ENCODE measurements around the gene KRT3.
A peak's percentile ranks its signal among the peaks of the same experiment; 100 is the strongest.

Gene KRT3

DNA sequence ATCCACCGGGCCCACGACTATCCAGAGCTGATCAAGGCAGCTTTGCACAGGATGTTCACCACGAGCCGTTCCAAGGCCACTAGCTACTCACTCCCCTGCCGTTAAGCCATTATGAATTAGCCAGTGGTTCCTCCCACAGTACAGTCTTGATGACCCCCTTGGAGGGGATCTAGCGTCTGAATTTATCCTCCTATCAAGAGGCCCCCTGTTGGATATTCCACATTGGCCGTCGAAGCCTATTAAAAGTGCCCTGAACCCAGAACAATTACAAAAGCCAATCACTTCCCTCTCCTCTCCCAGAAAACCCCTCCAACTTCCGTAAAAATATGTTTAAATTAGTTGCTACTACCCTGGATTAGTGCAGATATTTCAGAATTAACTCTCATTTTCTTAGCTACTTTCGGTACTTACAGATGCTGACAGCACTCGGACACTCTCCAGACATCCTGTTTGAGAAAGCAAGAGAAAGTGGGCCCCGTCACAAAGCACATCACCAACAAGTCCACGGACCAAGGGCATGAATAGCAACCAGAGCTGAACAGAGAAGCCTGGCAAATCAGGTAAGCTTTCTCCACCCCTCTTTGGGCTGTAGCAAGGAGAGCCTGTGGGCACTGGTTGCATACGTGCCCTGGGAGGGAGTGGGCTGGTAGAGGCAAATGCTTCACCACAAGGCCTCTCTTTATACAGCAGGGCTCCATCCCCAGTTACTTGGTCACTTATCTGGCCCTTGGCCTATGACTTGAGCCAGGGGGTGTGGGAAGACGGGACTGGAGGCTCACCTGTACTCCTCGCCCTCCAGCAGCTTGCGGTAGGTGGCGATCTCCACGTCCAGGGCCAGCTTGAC lies 5.3 kb downstream of the KRT3 start:
- DNase-seq, result no peak
- Histone ChIP-seq H3K27me3 (replicated peaks in 2 of 5; ENCODE audit: control insufficient read depth in 4 of 5, insufficient read depth in 5 of 5, low read length in 4 of 5) (peaks cover 2 to 44% (median 21%) of the 10 kb centered on the region in 5 experiments), H3K27ac (ENCODE audit: insufficient read depth in 1 of 2, low read depth in 1 of 2, low read length in 2 of 2, poor library complexity in 1 of 2, severe bottlenecking in 2 of 2) (no peak overlapping the region), H3K36me3 (ENCODE audit: control insufficient read depth in 4 of 4, insufficient read depth in 4 of 4, low read length in 3 of 4) (no peaks in the 10 kb centered on the region), H3K9me3 (ENCODE audit: control extremely low read depth in 1 of 5, control insufficient read depth in 4 of 5, insufficient read depth in 2 of 5, low read depth in 1 of 5, low read length in 4 of 5) (no peaks in the 10 kb centered on the region), H3K4me3 (ENCODE audit: control insufficient read depth in 1 of 7, extremely low read depth in 1 of 7, insufficient read depth in 4 of 7, low read depth in 2 of 7, low read length in 6 of 7) (no peak overlapping the region), H3K4me1 (ENCODE audit: control extremely low read depth in 1 of 4, control insufficient read depth in 4 of 4, insufficient read depth in 4 of 4, low read length in 3 of 4) (peaks cover 0 to 18% (median 2%) of the 10 kb centered on the region in 4 experiments)
- WGBS (ENCODE audit: insufficient coverage), result 82% methylated on average over 17 of the region's 19 CpGs
- ChIA-PET POLR2A (no interaction called here), CTCF (interaction anchor here (2.0 kb wide), 1 partner anchor 18 kb away, joined by 5 read pairs; no protein-coding TSS in a partner anchor)

DNA sequence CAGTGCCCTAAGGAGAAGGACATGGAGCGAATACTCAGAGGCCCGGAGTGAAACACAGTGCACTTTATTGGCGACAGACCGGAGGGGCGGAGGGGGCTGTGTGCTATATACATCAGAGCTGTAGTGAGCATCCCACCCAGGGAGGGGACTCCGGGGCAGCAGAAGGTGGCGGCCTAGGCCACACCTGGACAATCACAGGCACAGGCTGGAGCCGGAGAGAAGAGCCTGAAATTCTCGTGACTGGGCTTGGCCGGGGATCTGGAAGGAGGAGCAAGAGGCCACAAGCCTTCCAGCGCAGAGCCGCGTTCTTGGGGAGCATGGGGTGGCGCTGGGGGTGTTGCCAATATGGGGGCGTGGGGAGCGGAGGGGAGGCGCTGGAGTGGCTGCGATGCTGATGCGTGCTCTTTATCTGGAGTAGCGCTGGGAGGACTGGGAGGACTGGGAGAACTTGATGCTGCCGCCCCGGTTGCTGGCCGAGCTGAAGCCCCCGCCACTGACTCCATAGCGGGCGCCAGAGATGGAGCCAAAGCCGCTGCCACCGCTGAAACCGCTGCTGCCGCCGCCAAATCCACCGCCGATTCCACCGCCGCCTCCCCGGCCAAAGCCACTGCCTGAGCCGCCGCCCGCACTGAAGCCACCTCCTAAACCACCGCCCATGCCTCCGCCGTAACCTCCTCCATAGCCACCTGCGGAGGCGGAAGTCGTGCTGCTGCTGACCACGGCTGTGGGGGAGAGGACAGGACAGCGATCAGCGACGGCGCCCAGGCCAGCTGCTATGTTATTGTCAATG lies 6.1 kb downstream of the KRT3 start:
- ChIA-PET POLR2A (no interaction called here), CTCF (interaction anchor here (1.2 to 2.0 kb wide), 2 partner anchors 17 to 82 kb away, joined by 3 to 5 read pairs; no protein-coding TSS in a partner anchor)

DNA sequence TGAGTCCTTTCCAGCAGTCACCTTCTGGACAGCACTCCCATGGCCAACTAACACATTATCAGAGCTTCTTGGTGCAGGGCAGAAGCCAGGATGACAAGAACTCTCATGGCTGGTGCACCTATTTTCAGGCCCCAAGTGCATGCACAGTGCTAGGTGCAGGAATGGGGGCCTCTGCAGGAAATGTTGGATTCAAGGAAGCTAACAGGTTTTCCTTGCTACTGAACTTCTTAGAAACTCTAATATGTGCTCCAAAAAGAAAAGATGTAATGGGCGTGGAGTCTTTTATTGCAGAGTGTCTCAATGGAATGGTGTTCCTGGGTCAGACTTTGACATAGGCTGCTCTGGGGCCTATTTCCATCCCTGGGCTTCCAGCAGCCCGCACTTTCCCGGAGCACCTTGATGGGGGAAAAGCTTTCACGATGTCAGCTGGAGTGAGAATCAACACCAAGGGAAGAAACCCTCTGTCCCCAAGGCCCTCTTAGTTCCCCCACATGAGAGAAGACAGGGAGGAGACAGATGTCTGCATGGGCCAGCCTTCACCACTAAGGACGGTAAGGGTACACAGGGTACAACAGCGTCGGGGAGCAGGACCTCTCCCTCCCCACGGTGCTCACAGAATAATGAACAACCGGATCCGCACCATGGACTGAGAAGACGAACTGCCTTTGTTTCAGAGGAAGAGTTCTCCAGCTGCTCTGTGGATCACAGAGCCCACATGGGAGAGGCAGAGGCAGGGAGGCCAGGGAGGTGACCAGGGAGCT lies 6.9 kb downstream of the KRT3 start:
- DNase-seq, result no peak
- H3K27me3 ChIP-seq (replicated peaks in 2 of 5; ENCODE audit: control insufficient read depth in 4 of 5, insufficient read depth in 5 of 5, low read length in 4 of 5), result peaks cover 2 to 44% (median 24%) of the 10 kb centered on the region in 5 experiments
- ChIA-PET POLR2A (no interaction called here), CTCF (interaction anchor here (1.2 to 2.0 kb wide), 2 partner anchors 16 to 81 kb away, joined by 3 to 5 read pairs; no protein-coding TSS in a partner anchor)
- peaks cover 0 to 18% (median 2%) of the 10 kb centered on the region in 4 experiments for H3K4me1 ChIP-seq (ENCODE audit: control extremely low read depth in 1 of 4, control insufficient read depth in 4 of 4, insufficient read depth in 4 of 4, low read length in 3 of 4)
- H3K4me3 ChIP-seq (ENCODE audit: control insufficient read depth in 1 of 7, extremely low read depth in 1 of 7, insufficient read depth in 4 of 7, low read depth in 2 of 7, low read length in 6 of 7), result no peak overlapping the region
- H3K9me3 ChIP-seq (ENCODE audit: control extremely low read depth in 1 of 5, control insufficient read depth in 4 of 5, insufficient read depth in 2 of 5, low read depth in 1 of 5, low read length in 4 of 5), result no peaks in the 10 kb centered on the region
- H3K27ac ChIP-seq (ENCODE audit: insufficient read depth in 1 of 2, low read depth in 1 of 2, low read length in 2 of 2, poor library complexity in 1 of 2, severe bottlenecking in 2 of 2), result no peak overlapping the region
- WGBS (ENCODE audit: insufficient coverage), result 100% methylated on average over 8 of the region's 11 CpGs
- no peaks in the 10 kb centered on the region for H3K36me3 ChIP-seq (ENCODE audit: control insufficient read depth in 4 of 4, insufficient read depth in 4 of 4, low read length in 3 of 4)

More for the DNA sequence above, 6.1 kb downstream of the KRT3 start:
- Histone ChIP-seq H3K9me3 (ENCODE audit: control extremely low read depth in 1 of 5, control insufficient read depth in 4 of 5, insufficient read depth in 2 of 5, low read depth in 1 of 5, low read length in 4 of 5) (no peaks in the 10 kb centered on the region), H3K4me3 (ENCODE audit: control insufficient read depth in 1 of 7, extremely low read depth in 1 of 7, insufficient read depth in 4 of 7, low read depth in 2 of 7, low read length in 6 of 7) (no peak overlapping the region), H3K4me1 (ENCODE audit: control extremely low read depth in 1 of 4, control insufficient read depth in 4 of 4, insufficient read depth in 4 of 4, low read length in 3 of 4) (peaks cover 0 to 18% (median 2%) of the 10 kb centered on the region in 4 experiments), H3K36me3 (ENCODE audit: control insufficient read depth in 4 of 4, insufficient read depth in 4 of 4, low read length in 3 of 4) (no peaks in the 10 kb centered on the region), H3K27me3 (replicated peaks in 2 of 5; ENCODE audit: control insufficient read depth in 4 of 5, insufficient read depth in 5 of 5, low read length in 4 of 5) (peaks cover 2 to 44% (median 22%) of the 10 kb centered on the region in 5 experiments), H3K27ac (ENCODE audit: insufficient read depth in 1 of 2, low read depth in 1 of 2, low read length in 2 of 2, poor library complexity in 1 of 2, severe bottlenecking in 2 of 2) (no peak overlapping the region)
- WGBS (ENCODE audit: insufficient coverage), result 27% methylated on average over 41 of the region's 50 CpGs
- DNase-seq, result peak in 2 of 3 donors; percentile 14 to 30

DNA sequence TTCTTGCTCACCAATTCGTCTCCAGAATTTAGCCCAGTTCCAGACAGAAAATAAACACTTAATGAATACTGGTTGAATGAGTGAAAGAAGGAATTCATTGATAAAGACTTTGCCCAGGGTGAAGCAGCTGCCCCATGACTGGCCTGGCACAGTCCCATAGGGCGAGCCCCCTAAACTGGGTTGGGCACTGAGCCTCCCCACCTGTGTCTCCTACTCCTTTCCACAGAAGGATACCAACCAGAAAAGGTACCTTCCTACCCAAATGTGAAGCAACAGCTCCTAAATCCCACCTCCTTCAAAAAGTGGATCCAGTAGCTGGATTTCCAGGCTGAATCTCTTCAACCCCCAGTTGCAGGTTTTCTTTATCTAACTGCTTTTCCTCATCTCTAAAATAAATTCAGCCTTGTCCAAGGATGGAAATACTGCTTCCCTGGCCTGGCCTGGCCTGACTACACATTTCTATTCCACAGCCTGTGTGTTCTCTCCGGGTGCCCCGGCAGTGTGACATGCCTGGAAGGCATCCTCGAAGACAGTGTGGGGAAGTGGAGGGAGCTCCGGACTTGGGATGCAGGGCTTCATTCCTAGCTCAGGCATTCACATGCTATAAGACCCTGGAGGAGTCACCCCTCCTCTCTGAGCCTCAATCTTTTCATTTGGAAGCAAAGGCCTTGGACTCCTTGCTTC lies 7.6 kb downstream of the KRT3 start:
- no peak for DNase-seq
- Histone ChIP-seq H3K4me3 (ENCODE audit: control insufficient read depth in 1 of 7, extremely low read depth in 1 of 7, insufficient read depth in 4 of 7, low read depth in 2 of 7, low read length in 6 of 7) (no peak overlapping the region), H3K4me1 (ENCODE audit: control extremely low read depth in 1 of 4, control insufficient read depth in 4 of 4, insufficient read depth in 4 of 4, low read length in 3 of 4) (peaks cover 0 to 18% (median 2%) of the 10 kb centered on the region in 4 experiments), H3K27ac (ENCODE audit: insufficient read depth in 1 of 2, low read depth in 1 of 2, low read length in 2 of 2, poor library complexity in 1 of 2, severe bottlenecking in 2 of 2) (no peak overlapping the region), H3K9me3 (ENCODE audit: control extremely low read depth in 1 of 5, control insufficient read depth in 4 of 5, insufficient read depth in 2 of 5, low read depth in 1 of 5, low read length in 4 of 5) (no peaks in the 10 kb centered on the region), H3K27me3 (replicated peaks in 2 of 5; ENCODE audit: control insufficient read depth in 4 of 5, insufficient read depth in 5 of 5, low read length in 4 of 5) (peaks cover 2 to 44% (median 24%) of the 10 kb centered on the region in 5 experiments), H3K36me3 (ENCODE audit: control insufficient read depth in 4 of 4, insufficient read depth in 4 of 4, low read length in 3 of 4) (no peaks in the 10 kb centered on the region)
- POLR2A ChIA-PET, result no interaction called here
- WGBS (ENCODE audit: insufficient coverage), result 92% methylated on average over 3 of the region's 6 CpGs
- CTCF ChIA-PET, result interaction anchor here (1.2 kb wide), 1 partner anchor 80 kb away, joined by 3 read pairs; no protein-coding TSS in a partner anchor

DNA sequence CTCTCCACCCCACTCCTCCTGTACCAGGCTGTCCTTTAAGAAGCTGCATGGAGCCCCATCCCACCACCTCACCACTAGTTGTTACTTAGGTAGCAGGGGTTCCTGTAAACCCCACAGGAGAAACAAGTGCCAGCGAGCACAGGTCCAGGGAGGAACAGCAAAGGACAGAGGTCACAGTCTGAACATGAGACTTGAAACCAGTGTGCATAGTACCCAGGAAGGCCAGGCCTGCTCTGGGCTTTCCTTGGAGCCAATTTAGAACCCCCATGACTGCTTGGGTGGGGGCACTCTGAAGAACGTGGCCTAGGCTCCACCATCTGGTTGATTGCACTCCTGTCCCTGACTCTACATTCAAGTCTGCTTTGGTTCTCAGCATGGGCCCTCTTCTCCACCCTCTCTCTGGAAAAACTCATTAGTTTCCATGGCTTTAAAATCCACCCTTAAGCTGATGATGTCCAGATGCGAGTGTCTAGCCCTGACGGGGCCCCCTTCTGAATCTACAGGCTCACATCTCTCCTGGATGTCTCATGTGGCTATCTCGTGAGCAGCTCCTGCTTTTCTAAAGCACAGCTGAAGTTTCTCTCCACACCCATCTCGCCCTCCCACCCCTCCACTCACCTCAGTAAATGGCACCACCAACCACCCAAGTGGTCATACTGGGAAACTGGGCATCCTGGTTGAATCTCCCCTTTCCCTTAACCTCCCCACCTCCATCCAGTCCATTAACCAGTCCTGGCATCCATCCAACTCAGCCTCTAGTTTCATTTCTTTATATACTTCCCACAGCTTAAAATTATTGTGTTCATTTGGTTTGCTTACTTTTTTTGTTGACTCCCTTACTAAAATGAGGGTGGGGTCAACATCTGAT lies 8.4 kb downstream of the KRT3 start:
- Histone ChIP-seq H3K4me1 (ENCODE audit: control extremely low read depth in 1 of 4, control insufficient read depth in 4 of 4, insufficient read depth in 4 of 4, low read length in 3 of 4) (peaks cover 0 to 13% (median 2%) of the 10 kb centered on the region in 4 experiments), H3K36me3 (ENCODE audit: control insufficient read depth in 4 of 4, insufficient read depth in 4 of 4, low read length in 3 of 4) (no peaks in the 10 kb centered on the region), H3K27ac (ENCODE audit: insufficient read depth in 1 of 2, low read depth in 1 of 2, low read length in 2 of 2, poor library complexity in 1 of 2, severe bottlenecking in 2 of 2) (no peak overlapping the region), H3K27me3 (replicated peaks in 2 of 5; ENCODE audit: control insufficient read depth in 4 of 5, insufficient read depth in 5 of 5, low read length in 4 of 5) (peaks cover 2 to 44% (median 24%) of the 10 kb centered on the region in 5 experiments), H3K4me3 (ENCODE audit: control insufficient read depth in 1 of 7, extremely low read depth in 1 of 7, insufficient read depth in 4 of 7, low read depth in 2 of 7, low read length in 6 of 7) (no peak overlapping the region), H3K9me3 (ENCODE audit: control extremely low read depth in 1 of 5, control insufficient read depth in 4 of 5, insufficient read depth in 2 of 5, low read depth in 1 of 5, low read length in 4 of 5) (no peaks in the 10 kb centered on the region)
- ChIA-PET POLR2A (no interaction called here), CTCF (no interaction called here)
- peak in 1 of 3 donors; percentile 10 for DNase-seq
- 90% methylated on average over 6 of the region's 6 CpGs for WGBS (ENCODE audit: insufficient coverage)

DNA sequence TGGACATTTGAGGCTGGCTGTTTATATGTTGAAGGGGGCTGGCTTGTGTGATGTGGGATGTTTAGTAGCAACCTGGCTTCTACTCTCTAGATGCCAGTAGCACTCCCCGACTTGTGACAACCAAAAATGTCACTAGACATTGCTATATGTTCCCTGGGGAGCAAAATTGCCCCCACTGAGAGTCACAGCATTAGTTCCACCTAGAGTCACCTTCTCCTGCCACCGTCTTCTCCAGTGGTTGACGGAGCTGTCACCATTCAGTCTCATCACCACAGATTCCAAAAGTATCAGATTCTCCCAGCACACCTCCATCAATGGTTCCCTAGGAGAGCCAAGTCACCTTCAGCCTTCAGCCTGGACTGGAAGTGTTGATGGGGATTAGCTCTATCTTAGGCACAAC lies 11.0 kb downstream of the KRT3 start:
- DNase-seq, result no peak
- Histone ChIP-seq H3K27me3 (replicated peaks in 2 of 5; ENCODE audit: control insufficient read depth in 4 of 5, insufficient read depth in 5 of 5, low read length in 4 of 5) (peaks cover 0 to 36% (median 13%) of the 10 kb centered on the region in 5 experiments), H3K4me1 (ENCODE audit: control extremely low read depth in 1 of 4, control insufficient read depth in 4 of 4, insufficient read depth in 4 of 4, low read length in 3 of 4) (peaks cover 0 to 3% (median 0%) of the 10 kb centered on the region in 4 experiments), H3K36me3 (ENCODE audit: control insufficient read depth in 4 of 4, insufficient read depth in 4 of 4, low read length in 3 of 4) (no peaks in the 10 kb centered on the region), H3K4me3 (ENCODE audit: control insufficient read depth in 1 of 7, extremely low read depth in 1 of 7, insufficient read depth in 4 of 7, low read depth in 2 of 7, low read length in 6 of 7) (no peak overlapping the region), H3K9me3 (ENCODE audit: control extremely low read depth in 1 of 5, control insufficient read depth in 4 of 5, insufficient read depth in 2 of 5, low read depth in 1 of 5, low read length in 4 of 5) (no peaks in the 10 kb centered on the region), H3K27ac (ENCODE audit: insufficient read depth in 1 of 2, low read depth in 1 of 2, low read length in 2 of 2, poor library complexity in 1 of 2, severe bottlenecking in 2 of 2) (no peak overlapping the region)
- POLR2A ChIA-PET, result no interaction called here
- 96% methylated on average over 3 of the region's 3 CpGs for WGBS (ENCODE audit: insufficient coverage)
- CTCF ChIA-PET, result no interaction called here

Data from common myeloid progenitor, CD34-positive (primary cell).